ENCODE results near the gene ZNF19.

The ZNF19 gene

DNA sequence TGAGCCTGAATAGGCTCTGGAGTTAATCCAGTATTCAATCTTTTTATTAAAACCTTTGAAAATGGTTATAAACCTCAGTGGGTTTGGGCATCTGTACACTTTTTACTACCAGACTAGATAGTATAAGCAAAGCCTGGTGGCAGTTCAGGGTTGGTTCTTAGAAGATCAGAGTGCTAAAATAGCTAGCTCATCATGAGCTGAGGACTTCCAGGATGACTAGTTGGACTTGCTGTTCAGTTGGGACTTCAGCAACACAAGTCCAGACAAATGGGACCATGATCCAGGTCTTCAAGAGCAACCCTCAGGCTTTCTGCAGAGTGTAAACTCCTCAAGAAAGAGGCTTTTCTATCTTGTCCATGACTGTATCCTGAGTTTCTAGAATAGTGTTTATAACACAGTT lies 1.2 kb upstream of the ZNF19 start:
- DNase-seq (ENCODE audit: low read depth), result no peak

DNA sequence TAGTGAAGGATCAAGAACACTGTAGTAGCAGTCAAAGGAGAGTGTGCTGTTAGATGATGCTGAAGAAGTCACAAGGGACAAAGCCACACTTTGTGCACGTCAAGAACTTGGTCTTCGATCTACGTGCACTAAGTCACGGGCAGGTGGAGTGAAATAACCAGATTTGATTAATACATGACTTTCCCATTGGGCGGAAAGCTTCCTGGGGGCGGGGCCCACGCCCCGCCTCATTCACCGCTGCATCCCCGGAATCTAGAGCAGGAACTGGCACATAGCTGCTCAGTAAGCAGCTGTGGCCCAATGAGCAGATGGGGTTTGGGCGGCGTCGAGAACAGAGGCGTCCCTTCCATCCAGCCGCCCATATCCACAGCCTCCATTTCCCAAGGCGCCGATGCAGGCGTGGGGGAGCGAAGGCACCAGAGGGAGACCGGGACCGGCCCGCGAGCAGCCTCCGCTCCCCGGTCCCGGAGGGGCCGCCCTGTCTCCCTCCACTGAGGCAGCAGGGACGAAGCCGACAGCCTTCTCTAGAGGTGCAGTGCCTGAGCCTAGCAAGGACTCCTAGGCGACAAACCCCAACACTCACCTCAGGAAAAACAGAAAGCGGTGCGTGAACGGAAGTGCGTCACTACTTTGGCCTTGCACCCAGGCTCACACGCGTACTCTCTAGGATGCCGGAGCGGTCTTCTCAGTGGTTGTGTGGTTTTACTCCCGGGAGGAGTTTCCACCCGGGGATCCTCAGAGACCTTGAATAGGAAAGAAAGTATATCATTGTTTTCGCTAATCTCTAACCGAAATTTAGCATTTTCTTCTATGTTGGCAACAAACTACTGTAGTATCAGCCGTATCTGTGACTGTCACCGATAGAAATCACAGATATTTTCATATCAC lies 4.9 kb downstream of the ZNF19 start:
- DNase-seq (ENCODE audit: low read depth), result peak; percentile 70

DNA sequence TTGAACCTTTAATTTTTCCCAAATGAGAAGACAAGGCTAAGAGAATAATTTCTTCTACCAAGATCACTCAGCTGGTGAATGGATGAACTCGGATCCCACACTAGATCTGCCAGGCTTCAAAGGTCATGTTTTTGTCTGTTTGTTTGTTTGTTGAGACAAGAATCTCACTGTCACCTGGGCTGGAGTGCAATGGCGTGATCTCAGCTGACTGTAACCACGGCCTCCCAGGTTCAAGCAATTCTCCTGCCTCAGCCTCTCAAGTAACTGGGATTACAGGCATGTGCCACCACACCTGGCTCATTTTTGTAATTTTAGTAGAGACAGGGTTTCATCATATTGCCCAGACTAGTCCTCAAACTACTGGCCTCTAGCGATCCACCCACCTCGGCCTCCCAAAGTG lies 6.6 kb downstream of the ZNF19 start:
- DNase-seq (ENCODE audit: low read depth), result no peak

DNA sequence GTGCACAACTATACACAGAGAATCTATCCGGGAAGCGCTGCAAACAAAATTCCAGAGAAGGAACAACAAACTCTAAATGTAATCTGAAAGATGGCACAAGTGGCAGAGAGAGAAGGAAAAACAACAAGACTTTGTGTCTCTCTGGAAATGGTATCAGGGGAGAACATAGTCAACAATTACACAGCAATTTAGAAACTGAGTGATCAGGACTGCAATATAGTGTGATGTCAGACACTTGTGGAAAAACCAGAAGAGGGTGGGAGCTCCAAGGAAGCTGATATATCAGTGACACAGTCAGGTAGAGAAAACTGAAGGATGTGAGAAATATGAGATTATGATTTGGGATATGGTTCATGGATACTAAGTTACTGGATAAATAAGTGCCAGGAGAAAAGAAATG lies 8.2 kb downstream of the ZNF19 start:
- DNase-seq (ENCODE audit: low read depth), result no peak

DNA sequence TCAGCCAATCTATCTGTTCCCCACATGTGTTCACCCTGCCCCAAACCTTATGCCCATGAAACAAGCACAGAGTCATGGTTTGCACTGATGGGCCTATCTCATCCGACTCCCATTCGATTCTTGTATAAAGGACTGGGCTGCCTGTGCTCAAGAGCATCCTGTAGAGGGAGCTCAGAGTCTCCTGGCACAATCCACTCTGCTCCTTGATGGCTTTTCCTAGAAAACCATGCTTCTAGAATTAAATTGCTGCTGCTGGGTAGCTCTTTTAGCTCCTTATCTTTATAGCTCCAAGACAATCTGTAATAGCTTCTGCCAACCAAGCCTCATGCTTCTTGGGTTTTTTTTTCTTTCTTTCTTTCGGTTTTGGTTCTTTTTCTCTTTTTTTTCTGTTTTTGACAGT lies 9.7 kb downstream of the ZNF19 start:
- DNase-seq (ENCODE audit: low read depth), result no peak

DNA sequence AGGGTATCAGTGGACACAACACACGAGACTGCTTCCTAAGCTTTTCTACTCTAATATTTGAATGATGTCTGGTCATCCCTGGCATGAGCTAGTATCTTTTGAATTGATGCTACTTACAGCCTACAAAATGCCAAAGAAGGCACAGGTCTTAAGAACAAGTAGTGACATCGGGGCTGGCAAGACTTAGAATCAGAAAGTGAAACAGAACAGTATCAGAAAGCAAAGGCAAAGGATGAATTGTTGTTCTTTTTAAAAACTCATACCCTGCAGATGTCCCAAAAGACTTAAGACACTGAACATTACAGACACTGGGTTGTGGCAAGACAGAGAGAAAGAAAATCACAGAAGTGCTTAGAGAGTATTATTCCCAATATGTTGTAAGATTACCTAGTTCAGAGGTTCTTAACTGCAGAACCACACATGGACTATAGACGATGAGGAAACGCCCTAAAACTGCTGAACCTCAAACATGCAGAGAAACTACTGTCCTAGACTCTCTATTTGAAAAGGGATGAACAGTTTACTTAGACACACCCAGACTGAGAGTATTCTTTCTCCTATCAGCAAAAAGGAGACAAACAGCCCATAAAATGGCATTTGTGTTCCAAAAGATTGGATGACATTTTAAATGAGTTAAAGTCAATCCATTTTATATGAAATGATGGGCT lies 12.5 kb downstream of the ZNF19 start:
- no peak for DNase-seq (ENCODE audit: low read depth)

DNA sequence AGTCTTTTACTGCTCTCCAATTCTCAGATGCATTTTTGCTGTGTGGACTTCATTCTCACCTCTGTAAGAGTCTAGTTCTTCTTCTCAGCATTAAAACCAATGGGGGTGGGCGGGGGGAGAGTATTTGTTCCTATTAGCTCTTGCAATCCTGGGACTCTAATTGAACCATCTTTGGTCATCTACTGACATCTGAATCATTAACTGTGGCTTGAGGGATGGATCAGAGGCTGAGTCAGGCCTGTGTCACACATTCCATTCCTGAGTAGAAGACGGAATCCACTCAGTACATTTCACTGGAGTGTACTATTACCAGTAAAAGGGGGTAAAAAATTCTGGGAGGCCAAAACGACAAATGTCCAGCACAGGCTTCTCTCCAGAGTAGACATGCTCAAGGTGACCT lies 14.3 kb downstream of the ZNF19 start:
- DNase-seq (ENCODE audit: low read depth), result no peak

DNA sequence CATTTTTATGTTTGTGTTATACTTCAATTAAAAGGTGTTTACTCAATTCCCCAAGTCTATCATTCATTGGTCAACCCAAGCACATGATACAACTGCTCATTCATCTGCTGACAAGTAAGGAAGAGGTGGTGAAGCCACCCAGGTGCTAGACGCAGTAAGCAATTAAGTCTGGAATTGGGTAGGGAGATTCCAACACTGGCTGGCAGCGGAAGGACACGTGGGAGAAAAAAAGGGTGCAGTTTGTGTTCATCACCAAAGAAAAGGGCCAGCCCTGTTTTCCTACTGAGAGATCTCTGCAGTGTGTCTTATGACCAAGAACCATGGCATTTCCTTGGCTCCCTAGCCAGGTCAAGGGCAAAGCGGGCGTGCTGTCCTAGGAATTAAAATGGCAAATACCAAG lies 15.2 kb downstream of the ZNF19 start:
- DNase-seq (ENCODE audit: low read depth), result no peak

DNA sequence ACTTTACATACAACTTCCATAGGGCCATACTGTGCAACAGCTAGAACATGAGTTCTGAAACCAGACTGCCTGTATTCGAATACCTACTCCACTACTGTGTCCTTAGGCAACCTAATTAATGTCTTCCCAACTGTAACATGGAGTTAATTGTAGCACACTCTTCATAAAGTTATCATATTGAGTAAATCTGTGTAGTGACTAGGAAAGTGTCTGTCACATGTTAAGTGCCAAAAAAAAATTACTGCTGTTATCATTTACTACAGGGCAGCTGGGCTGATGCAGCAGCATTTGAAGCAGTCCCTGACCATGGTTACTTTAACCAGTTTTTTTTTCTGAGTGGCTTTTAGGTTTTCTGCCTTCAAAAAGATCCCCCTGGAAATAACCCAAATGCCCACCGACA lies 16.2 kb downstream of the ZNF19 start:
- DNase-seq (ENCODE audit: low read depth), result no peak

DNA sequence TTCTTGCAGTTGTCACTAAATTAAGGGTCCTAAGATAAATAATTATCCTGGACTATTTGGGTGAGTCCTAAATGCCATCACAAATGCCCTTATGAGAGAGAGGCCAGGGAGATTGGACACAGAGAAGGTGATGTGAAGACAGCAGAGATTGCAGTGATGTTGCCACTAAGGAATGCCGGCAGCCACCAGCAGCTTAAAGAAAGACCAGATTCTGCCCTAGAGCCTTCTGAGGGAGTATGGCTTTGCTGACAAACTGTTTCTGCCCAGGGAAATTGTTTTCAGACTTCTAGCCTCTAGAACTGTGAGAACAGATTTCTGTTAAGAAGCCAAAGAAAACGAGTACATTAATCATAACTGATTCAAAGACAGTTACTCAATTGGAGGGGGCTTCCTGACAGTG lies 17.1 kb downstream of the ZNF19 start:
- DNase-seq (ENCODE audit: low read depth), result no peak

DNA sequence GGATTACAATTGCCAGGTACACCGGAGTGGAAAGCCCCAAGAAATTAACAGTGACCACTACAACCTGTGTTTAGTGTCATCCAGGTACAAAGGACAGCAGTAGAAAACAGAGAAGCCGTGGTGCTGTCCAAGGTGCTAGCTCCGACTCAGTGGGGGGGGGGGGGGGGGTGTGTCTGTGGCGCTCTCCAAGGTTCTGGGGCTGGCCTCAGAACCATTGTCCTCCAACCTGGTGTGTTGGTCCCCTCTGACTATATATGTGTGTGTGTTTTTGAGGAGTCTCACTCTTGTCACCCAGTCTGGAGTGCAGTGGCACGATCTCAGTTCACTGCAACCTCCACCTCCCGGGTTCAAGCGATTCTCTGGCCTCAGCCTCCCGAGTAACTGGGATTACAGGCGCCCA lies 21.3 kb downstream of the ZNF19 start:
- no peak for DNase-seq (ENCODE audit: low read depth)

DNA sequence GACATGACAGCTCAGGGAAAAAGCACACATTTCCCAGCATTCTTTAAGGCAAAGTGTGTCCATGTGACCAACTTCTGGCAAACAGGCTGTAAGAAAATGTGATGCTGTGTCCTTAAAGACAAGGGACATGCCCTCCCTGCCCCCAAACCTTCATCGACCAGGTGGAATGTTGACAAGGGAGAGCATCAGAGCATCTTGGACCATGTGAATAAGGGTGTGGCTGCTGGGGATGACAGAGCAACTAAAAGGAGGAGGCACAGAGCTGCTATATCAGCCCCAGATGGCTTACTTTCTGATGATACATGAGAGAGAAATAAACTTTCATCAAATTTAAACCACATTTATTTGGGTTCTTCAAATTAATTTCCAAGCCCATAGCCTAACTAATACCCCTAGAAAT lies 24.9 kb downstream of the ZNF19 start:
- DNase-seq (ENCODE audit: low read depth), result no peak

DNA sequence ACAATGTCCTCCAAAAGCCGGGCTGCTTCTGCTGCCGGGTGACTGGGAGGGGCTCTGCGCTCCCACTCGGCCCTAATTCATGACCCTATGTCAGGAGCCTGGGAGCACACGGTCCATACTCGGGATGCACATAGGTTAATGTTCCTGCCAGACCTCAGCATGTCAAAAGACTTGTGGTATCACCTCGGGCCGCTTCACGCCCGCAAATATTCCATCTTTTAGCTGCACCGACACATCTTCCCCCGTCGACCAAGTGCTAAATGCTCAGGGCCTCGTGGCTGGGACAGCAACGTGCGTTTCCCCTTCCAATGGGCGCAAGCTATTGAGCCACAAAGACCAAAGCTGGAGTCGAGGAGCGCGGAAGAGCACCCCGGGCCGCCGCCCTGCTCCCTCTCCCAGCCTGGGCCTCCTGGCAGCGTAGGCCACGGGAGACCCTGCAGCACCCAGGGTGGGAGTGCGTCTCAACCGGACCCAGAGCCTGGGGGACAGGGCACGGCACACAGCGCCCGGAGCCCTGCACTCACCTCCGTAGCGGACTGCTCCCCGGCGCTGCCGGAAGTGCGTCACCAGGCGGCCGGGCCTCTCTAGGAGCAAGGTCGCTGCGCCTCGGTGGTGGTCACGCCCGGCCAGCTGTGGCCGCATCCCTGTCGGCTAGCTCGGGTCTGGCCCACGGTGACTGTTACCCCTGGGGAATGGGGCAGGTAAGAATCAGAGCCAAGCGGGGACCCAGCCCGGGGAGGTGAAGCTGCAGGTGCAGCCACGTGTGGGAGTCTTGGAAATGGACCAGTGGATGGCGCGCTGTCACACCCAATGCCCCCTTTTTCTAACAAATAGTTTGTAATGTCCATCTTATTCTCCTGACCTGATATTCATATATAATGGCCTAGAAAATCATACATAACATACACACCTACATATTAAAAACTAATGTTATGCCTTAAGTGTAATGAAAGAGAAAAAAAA lies 27.2 kb downstream of the ZNF19 start, which contains the start of gene ZNF23:
TSS of gene ZNF23 (minus strand) at position 562 of the 963 bp plus-strand sequence. CDS start 5,451 bp downstream, outside the sequence.
- DNase-seq (ENCODE audit: low read depth), result peak; percentile 67

DNA sequence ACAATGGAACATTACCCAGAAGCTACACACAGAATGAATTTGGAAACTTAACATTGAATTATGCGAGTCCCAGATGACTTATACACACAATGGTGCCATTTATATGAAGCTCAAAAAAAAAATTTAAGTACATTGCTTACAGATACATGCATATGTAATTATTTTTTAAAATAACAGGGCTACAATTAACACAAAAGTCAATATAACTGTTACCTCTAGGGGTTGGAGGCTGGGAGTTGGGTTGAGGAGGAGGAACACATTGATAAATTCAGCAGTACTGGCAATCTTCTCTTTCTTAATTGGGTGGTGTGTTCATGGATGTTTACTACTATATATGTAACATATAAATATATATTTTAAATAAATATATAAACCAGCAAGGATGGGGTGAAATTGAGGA lies 28.2 kb downstream of the ZNF19 start:
- DNase-seq (ENCODE audit: low read depth), result no peak

DNA sequence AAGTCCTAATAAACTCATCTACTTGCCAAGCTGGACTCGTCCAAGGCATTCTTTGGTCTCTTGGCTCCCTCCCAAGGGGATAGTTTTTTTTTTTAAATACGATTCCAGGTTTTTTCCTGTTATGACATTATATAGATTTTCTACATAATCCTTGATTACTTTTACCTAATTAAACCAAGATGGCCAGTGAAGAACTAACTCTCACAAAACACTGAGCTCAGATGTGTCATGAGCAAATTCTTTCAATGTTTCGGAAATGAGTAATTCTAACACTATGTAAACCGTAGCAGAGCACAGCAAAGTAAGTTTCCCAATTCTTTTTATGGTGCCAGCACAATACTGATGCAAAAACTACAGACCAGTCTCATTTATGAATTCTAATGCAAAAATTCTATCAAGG lies 28.9 kb downstream of the ZNF19 start:
- no peak for DNase-seq (ENCODE audit: low read depth)

DNA sequence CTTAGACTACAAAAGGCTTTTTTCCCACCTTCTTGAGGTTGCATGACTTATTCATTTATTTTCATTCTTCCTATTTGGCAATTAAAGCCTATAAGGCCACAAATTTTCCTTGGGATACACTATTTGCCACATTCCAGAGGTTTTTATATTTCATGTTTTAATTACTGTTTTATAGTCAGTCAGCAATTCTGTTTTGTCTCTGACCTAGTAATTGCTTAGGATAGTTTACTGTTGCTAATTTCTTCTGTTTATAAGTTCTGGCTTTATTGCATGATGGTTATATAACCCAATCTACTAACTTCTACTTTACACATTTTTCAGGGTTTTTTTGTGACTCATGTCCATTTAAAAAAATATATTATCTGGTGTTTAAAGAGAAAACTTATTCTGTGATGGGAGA lies 29.6 kb downstream of the ZNF19 start:
- DNase-seq (ENCODE audit: low read depth), result no peak

DNA sequence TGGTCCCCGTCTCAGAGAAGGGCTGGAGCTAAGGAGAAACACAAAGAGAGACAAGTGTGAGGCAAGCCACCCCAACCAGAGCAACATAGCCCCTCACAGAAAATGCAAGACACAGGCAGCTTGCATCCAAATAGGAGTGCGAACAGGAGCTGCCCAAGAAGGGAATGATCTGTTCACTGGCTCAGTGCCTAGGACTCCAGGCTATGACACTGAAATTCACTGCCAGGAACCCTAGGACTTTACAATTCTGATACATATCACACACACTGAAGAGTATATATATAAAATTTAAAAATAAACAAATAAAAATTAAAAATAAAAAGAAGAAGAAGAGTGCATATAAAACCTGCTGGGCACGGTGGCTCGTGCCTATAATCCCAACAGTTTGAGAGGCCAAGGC lies 32.3 kb downstream of the ZNF19 start:
- DNase-seq (ENCODE audit: low read depth), result no peak

DNA sequence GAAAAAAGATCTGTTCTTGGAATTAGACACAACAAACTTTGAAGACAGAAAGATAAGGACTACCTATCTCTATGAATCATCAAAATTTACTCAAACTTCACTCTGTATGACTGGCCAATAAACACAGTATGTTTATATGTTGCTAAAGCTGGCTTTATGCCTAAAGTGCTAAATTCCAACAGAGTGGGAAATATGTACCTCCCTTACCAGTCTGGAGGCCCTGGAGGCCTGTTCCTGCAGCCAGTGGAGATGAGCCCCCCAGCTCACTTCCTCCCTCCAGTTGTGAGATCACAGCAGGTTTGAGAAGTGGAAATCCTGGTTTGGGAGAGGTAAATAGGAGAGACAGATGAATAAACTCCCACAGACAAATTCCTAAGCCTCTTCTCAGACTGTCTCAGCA lies 36.1 kb downstream of the ZNF19 start:
- DNase-seq (ENCODE audit: low read depth), result no peak

DNA sequence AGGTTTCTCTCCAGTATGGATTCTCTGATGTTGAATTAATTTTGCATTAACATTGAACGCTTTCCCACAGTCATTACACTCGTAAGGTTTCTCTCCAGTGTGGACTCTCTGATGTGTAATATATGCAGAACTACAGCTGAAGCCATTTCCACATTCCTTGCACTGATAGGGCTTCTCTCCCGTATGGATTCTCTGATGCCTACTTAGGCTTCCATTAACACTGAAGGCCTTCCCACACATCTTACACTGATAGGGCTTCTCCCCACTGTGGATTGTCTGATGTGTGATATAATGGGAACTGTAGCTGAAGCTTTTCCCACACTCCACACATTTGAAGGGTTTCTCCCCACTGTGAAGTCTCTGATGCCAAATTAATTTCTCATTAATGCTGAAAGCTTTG lies 40.1 kb downstream of the ZNF19 start:
- DNase-seq (ENCODE audit: low read depth), result no peak

DNA sequence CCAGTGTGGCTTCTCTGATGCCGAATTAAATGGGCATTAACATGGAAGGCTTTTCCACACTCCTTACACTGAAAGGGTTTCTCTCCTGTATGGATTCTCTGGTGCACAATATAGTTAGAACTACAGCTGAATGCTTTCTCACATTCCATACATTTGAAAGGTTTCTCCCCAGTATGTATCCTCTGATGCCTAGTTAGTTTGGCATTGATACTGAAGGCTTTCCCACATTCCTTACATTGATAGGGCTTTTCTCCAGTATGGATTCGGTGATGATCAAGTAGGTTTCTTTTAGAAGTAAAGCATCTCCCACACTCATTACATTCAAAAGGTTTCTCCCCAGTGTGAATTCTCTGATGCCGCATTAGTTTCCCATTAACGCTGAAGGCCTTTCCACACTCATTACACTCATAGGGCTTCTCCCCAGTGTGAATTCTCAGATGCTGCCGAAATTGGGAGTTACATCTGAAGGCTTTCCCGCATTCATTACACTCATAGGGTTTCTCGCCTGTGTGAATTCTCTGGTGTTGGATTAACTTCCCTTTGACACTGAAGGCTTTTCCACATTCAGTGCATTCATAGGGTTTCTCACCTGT lies 40.8 kb downstream of the ZNF19 start:
- DNase-seq (ENCODE audit: low read depth), result no peak

DNA sequence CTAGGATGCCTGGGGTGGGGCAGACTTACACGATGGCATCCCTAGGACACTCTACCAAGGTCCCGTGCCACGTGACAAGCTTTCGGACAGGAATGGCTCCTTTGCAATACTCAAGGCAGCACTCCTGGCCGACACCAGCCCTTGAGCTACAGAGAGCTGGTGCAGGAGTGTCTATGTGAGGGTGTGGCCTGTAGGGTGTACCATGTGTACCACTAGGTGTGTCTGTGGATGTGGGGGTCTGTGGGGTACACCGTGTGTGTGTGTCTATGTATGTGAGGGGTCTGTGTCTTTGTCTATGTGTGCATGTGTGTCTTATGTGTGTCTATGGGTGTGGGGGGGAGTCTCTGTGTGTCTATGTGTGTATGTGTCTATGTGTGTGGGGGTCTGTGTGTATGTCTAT lies 45.4 kb downstream of the ZNF19 start:
- DNase-seq (ENCODE audit: low read depth), result no peak

DNA sequence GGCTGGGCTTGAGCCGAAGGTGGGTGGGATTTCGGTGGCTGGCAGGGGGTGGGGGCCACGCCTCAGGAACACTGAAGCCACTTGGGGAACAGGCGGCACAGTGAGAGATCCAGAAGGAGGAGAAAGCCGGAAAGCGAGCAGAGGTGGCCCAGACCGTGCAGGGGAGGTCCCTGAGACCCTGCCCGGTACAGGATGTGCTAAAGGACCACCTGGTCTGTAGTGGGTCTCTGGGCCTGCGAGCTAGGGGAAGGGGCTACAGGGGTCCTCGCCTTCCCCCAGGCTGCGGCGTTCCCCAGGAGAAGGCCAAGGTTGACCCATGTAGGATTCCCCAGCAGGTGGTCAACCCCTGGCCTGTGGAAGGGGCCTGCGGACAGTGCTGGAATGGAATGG lies 47.1 kb downstream of the ZNF19 start, which contains the start of gene TLE7:
TSS of gene TLE7 (minus strand) at position 4 of the 390 bp plus-strand sequence. CDS start 8,730 bp downstream, outside the sequence.
- no peak for DNase-seq (ENCODE audit: low read depth)

Data from stimulated activated CD4-positive, alpha-beta T cell treated with anti-CD3 and anti-CD28 coated beads, Interleukin-2, amount 100 ng/mL, for 4 hours (primary cell).